DMS114 treated with DMSO at 0.1 percent for 48 hours (cell line): ENCODE measurements around the gene GPC5.

ENCODE experiments used
- DNase-seq: peaks from one replicate; lab custom pipeline; 2025; ENCODE audit not compliant: unreplicated experiment; lab: John Stamatoyannopoulos, UW

Gene GPC5

DNA sequence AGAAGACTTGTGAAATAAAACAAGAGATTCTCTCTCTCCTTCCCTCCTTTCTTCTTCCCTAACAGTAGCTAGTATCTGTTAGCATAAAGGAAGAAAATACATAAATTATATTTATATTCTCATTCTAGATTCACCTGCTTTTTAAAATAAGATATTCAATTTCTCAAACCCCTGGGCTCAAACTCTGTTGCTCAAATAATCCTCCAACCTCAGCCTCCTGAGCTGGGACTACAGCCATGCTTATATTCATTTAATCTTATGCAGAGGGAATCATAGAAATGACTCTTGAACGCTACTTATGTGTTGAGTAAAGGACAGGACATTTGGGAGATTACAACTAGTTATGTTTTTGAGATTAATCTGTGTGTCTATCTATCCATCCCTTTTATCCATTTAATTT is 56.2 kb downstream of the GPC5 start:
- no peak for DNase-seq

DNA sequence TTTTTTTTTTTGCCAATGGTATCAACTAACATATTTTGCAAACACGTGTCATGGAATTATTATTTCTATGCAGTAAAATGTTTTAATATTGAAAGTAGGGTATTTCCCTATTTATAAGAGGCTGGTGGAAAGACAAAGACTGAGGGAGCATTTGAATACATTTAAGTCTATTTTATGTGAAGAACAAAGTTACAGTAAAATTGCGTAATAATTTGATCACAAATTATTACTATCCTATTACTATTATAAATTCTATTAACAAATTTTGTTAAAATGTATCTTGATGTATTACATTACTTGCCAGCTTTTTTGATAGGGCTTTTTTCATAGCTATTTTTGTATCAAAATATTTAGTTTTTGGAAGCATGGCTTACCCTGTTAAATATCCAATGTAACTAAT is 58.4 kb downstream of the GPC5 start:
- no peak for DNase-seq

DNA sequence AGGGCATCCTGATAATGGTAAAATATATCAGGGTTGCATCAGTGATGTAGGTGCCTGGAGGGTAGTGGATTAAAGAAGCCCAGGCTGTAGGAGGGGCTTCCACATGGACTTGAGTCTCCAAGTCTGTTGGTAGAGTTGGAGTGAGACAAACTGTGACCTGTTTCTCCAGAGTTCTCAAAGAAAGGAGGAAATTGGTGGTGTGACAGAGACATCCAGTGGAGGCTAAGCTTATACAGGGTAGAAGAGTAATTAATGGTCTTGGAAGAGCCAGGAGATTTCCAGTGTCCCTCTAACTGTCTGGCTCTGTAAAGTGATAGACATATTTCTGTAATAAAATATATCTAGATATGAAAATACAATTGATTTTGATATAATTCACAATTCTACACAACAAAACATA is 61.1 kb downstream of the GPC5 start:
- no peak for DNase-seq

DNA sequence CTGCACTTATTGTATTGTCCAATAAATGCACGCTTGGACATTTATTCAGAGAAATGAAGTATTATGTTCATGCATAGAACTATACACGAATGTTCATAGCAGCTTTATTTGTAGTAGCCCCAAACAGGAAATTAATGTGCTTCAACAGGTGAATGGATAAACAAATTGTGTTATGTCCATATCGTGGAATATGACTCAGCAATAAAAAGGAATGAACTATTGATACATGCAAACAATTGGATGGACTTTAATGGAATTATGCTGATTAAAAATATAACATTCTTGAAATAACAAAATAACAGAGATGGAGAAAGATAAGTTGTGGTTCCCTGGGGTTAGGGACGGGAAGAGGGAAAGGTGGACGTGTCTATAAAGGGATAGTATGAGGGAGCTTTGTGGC is 65.9 kb downstream of the GPC5 start:
- DNase-seq = no peak

DNA sequence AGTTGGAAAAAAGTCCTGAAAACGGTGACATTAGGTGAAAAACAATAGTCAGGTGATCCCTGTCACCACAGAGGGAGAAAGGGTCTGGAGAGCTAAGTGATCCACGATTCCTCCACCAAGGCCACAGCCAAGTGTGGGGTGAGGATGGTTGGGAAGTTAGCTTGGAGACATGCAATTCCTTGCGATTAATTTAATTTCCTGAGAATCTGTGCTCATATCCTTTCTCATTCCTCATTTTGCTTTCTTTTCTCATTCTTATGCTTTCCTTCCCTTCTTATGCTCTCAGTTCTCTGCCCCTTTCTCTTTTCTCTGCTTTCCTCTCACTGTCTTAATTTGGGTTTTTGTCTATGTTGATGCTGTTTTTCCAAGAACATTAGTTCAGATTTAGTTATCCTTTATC is 68.8 kb downstream of the GPC5 start:
- no peak for DNase-seq

DNA sequence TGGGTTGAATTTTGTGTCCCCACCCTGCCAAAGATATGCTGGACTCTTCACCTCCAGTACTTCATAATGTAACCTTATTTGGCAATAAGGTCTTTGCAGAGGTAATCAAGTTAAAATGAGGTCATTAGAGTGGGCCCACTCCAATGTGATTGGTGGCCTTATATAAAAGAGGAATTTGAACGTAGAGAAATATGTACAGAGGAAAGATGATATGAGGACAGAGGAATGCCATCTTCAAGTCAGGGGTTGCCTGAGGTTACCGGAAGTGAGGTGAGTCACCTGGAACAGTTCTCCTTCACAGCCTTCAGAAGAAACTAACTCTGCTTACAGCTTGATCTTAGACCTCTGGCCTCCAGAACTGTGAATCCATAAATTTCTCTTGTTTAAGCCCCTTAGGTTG is 69.9 kb downstream of the GPC5 start:
- no peak for DNase-seq

DNA sequence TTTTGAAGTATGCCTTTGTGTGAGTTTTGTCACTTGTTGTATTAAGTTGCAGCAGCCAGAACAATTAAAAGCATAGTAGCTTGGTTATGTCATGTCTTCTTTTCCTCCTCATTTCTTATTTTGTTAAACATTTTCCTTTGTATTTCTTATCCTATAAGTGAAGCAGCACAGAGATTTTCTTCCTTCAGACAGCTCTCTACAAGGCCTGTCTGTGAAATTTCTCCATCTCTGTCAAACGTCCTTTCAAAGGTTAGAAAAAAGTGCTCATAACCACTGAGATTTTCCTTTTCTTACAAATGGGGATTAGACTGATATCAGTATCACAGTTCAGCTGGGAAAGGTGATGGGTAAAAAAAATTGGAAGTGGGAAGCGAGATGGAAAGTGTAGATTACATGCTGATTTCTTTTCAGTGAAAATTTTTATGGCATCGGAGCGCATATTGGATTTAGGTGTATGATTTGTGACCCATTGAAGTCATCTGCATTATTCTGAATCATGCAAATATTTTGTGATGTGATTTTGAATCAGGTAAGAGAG is 71.7 kb downstream of the GPC5 start:
- DNase-seq = no peak

DNA sequence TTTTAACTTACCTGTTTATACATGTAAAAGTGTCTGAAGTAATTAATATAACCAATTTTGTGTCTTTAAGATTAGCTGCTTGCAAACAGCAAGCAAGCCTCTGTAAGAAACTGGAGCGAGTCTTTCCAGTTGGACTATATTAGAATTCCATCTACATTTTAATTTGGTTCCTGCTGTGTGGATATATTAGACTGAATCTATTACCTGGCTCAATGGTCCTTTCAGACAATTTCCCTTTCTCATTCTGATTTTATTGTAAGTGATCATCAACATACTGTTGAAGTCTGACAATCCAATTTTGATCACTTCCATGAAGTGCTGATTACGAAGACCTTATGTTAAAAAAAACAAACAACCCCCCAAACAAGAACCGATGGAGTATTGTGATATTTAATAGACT is 72.3 kb downstream of the GPC5 start:
- no peak for DNase-seq

DNA sequence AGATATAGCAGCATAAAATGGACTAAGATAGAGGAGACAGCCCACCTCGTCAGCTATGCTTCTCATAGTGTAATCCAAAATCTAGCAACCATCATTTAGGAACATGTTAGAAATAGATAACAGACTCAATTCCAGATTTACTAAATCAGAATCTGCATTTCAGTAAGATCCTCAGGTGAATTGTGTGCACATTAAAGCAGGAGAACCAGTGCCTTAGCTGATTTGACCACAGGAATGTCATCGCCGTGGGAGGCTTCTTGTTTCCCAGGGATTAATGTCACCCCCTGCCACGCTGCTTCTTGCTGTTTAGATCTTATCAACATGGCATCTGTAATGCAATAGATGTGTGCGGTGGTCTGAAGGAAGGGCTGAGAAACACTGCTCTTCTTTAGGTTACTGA is 84.0 kb downstream of the GPC5 start:
- no peak for DNase-seq

DNA sequence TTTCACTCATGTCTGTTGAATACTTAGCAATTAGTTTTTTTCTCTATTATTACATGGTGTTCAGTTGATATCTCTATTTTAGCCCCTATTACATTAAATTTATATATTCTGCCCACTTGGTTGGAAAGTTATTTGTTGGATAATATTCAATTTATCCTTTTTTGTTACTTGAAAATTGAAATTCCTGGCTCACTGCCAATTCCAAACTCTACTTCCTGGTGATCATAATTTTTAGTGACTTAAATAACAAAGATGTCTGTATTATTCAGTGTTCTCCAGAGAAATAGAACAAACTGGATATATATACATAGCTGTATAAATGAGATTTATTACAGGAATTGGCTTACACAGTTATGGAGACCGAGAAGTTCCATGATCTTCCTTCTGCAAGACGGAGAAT is 93.6 kb downstream of the GPC5 start:
- DNase-seq = no peak

DNA sequence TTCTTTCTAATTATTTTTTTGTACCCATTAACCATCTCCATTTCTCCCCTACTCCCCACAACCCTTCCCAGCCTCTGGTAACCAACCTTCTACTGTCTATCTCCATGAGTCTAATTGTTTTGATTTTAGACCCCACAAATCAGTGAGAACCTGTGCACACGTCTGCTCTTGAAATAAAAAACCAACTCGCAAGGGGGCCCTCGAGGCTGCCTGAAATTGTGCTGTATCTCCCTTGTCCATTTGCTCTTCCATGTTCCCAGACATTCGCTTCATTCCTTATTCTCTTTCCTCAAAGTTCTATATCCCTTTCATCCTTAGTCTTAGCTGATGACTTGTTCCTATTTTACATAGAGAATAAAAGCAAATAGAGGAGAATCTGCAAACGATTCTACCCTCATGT is 95.0 kb downstream of the GPC5 start:
- DNase-seq = no peak

DNA sequence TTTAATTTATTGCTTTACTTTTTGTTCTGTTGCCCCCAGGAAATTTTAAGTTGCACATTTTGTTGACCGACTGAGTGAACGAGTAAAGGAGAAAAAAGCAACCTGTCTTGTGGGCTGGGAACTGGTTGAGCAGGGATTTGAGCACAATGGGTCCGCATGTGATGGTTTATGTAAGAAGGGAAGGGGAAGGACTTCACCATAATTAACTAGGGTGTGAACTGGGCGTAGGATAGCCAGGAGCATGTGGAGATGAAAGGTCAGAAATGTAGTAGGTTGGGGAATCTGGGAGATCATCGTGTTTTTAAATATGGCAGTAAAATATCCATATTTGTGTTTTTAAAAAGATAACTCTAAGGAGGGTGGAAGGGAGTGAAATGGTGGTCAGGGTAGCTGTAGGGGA is 99.9 kb downstream of the GPC5 start:
- DNase-seq = no peak

DNA sequence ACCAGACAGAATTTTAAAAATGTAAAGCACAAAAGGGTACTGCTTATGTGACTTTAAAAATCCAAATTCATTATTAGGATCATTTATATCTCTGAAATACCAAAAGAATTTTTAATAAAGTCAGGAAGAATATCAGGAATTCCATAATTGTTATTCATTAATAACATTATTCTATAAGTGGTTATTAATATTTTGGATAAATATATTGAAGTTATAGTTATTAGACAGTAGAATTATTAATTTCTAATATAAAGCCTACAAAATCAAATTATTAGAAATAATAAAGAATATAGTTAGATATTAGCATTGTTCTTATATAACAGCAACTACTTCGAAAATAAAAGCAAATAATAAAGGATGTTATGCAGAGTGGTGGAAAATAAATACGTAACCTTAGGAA is 105.8 kb downstream of the GPC5 start:
- DNase-seq = no peak

DNA sequence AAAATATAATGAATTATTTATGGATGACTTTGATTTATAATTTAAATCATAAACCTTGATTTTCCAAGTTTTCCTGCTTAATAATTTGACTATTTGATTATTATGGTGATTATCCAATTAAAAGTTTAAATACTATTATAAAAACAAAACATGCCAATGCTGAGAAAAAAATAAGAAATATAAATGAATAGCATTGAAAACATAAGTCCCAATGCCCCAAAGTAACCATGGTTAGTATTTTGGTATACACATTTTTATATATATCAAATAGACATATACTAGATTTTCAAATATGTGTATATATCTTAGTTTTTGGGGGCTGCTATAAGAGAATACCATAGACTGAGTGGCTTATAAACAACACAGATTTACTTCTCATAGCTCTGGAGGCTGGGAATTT is 108.3 kb downstream of the GPC5 start:
- DNase-seq = no peak

DNA sequence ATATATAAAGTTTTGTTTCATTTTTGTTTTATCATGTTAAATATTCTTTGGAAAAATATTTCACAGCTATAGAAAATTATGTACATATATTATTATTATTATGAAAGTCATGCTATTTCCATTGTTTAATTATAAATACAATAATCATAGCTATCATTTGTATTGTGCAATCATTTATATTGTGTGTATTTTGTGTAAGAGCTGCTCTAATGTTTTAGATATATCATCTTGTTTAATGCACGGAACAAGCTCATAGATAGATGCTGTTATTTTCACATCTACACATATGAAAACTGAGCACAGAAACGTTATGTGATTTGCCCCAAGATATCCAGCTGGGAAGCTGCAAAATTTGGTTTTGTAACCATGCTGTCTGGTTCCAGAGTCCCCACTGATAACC is 111.6 kb downstream of the GPC5 start:
- no peak for DNase-seq

DNA sequence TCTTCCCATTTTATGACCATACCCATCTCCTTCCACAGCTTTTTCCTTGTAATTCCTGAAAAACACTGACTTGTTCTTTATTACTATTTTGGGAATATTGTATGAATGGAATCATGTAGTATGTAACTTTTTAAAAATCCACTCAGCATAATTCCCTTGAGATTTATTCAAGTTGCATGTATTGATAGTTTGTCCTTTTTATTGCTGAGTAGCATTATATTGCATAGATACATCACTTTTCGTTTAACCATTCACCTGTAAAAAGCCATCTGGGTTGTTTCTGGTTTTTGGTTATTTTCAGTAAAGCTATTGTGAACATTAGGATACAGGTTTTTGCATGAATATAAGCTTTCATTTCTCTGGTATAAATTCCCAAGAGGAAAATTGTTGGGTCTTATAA is 115.4 kb downstream of the GPC5 start:
- no peak for DNase-seq

DNA sequence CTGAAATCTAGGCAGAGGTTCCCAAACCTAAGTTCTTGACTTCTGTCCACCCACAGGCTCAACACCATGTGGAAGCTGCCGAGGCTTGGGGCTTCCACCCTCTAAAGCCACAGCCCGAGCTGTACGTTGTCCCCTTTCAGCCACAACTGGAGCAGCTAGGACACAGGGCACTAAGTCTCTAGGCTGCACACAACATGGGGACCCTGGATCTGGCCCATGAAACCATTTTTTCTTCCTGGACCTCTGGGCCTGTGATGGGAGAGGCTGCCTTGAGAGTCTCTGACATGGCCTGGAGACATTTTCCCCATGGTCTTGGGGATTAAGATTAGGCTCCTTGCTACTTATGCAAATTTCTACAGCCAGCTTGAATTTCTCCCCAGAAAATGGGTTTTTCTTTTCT is 118.4 kb downstream of the GPC5 start:
- DNase-seq = no peak

DNA sequence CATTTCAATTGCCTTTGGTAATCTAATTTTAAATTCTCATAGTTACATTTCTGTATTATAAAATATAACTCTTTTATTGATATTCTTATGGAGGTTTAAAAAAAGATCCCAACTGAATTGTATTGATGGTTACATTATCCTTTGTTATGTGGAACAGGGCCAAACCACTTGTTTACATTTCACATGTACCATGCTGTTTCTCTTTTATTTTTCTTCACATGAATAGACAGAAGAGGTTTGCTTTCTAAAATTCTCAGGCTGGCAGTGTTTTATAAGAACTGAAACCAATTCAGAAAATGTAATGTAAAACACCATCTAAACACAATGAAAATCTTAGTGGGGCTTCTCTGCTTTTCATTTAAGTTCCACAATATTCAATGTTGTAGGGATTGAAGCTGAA is 122.5 kb downstream of the GPC5 start:
- DNase-seq = no peak

DNA sequence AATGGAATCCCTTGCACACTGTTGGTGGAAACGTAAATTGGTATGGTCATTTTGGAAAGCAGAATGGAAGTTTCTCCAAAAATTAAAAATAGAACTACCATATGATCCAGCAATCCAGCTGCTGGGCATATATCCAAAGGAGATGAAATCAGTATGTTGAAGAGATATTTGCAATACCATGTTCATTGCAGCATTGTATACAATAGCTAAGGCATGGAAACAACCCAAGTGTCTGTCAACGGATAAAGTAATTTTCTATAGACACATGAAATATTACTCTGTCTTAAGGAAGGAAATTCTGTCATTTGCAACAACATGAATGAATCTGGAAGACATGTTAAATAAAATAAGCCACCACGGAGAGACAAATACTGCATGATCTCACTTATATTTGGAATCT is 124.7 kb downstream of the GPC5 start:
- DNase-seq = no peak

DNA sequence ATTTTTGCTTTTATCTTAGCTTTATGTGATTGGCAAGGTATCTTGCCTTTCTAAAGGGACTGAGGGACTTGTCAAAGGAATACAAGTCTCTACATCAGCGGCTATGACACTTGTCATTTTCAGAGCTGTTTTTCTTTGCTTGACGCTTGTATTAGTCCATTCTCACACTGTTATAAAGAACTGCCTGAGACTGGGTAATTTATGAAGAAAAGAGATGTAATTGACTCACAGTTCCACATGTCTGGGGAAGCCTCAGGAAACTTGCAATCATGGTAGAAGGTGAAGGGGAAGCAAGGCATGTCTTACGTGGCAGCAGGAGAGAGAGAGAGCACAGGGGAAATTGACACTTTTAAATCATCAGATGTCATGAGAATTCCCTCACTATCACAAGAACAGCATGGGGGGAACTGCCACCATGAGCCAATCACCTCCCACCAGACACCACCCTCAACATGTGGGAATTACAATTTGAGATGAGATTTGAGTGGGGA is 128.2 kb downstream of the GPC5 start:
- no peak for DNase-seq

DNA sequence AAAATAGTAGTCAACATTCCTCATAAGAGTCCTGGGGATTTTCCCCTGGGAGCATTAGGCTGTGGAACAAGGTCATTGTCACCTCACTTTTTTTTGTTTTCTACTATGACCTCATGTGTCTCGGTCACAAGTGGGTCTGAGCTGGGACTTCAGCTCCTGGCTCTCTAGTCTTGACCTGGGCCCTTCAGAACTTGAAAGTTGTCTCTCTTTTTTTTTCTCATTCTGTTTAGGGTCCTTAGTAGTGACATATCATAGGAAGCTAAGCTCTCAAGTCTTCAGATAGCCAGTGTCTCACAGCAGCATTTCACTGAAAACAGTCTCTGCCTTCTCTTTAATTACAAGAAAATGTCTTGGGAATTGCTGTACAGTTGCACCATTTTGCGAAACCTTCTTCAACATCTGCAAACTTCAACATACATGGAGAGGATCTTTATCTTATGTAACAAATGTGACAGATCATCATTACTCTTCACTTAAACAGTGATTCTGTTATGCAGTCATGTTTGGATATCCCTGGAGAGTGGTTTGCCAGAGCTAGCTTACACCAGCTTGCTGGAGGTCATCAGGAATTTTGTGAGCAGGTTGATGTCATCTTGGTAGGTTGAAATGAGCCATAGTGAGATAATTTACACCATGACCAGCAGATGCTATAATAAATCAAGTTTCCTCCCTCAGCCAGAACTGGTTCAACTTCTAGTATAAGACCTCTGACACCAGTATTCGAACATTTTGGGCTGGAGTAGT is 131.5 kb downstream of the GPC5 start:
- DNase-seq = no peak

DNA sequence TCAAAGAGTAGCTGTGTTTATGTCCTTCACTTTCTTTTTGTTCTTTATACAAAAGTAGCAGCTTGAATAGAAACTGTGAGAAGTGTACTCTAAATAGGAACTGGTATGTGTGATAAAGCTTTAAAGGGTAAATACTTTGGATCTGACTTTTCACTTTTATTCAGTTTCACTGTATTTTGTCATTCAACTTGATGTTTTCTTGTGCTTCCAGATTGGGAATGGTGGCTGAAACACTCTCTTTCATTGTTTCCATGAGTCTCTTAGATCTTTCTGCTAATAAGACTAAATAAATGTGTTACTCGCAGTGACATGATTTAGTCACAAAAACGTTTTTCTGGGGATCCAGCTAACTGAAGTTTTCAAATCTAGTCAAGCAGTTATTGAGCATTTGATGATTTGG is 133.2 kb downstream of the GPC5 start:
- DNase-seq = no peak

DNA sequence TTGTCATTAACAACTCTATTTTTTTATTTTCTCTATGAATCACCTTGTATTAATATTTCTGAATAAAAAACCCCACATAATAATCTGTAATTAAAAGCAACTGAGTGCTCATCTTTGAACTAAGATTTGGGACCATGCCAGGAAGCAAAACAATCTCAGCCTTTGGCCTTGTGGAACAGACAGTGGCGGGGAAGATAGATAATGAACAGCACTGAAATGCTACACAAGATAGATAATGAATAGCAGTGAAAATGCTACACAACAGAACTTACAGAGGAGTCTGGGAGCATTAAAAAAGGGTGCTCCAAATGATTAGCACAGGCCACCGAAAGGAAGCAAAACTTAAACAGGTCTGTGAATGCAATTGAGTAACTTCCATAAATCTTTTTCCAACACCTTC is 134.9 kb downstream of the GPC5 start:
- DNase-seq = no peak
